HG03378 (cell line): ENCODE data around the gene RUNDC1.
"Not testable (repeated sequence)": the region's sequence is repeated elsewhere in the genome, so short reads cannot be mapped to it uniquely, and the experiment has no call there.

ENCODE experiments used
- ATAC-seq: cut with Tn5 transposase; IDR thresholded peaks from one replicate; pipeline ENCODE4 v1.9.1; 2021; ENCODE audit warnings: mild to moderate bottlenecking, moderate library complexity; ENCODE audit not compliant: unreplicated experiment

RUNDC1 gene

DNA sequence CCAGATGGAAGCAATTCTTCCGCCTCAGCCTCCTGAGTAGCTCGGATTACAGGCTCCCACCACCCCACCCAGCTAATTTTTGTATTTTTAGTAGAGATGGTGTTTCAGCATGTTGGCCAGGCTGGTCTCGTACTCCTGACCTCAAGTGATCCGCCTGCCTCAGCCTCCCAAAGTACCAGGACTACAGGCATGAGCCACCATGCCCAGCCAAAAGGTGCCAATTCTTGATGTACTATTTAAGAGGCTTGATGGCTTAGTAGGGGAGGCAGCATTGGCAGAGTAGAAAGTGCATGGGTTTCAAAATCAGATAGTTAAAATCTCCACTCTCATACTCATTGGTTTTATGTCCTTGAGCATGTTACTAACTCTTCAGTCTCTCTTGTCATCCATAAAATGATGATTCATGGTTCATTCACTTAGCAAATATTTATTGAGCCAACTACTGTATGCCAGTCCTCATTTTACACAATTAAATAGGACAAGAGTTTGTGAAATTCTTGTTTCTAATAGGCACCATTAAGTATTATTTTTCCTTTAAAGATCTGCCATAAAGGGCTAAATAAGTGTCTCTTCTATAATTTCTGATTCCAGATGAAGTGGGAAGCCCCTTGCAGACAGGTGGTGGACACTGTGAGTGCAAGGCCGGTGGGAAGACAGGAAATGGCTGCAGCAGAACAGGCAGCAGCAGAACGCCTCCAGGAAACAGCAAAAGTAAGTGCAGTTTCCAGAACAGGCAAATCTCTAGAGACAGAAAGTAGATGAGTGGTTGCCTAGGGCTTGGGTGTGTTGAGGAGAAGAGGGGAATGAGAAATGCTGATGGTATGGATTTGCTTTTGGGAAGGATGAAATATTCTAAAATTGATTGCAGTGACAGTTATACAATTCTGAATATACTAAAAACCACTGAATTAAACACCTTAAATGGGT, 9.6 kb downstream of the RUNDC1 start:
- no peak for ATAC-seq

DNA sequence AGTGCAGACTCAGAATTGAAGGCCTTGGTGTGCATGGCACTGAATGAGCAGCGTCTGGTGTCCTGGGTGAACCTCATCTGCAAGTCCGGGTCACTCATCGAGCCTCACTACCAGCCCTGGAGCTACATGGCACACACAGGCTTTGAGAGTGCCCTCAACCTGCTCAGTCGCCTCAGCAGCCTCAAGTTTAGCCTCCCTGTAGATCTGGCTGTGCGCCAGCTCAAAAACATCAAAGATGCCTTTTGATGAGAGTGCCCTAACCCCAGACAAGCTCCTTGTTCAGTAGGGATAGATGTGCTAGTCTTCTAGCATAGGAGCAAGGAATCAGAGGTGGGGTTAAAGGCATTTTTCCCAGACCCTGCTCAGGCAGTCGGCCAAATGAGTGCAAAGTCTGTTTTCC, 11.1 kb downstream of the RUNDC1 start:
- ATAC-seq = no peak

DNA sequence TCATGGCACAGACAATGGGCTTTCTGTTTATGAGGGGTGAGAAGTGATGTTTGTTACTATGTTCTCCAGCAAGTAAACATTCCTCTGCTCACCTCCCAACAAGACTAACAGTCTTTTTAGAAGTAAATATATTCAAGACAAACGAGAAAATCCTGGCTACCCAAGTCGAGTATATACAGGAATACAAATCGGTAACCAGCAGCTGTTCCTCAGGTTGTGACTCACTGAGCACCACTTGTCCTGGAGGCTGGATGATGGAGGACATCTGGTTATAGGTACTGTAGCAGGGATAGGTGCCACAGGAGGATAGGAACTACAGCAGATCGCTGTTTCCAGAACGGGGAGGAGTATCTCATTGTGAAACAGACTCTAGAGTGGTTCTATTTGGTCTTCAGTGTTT, 12.5 kb downstream of the RUNDC1 start:
- no peak for ATAC-seq

DNA sequence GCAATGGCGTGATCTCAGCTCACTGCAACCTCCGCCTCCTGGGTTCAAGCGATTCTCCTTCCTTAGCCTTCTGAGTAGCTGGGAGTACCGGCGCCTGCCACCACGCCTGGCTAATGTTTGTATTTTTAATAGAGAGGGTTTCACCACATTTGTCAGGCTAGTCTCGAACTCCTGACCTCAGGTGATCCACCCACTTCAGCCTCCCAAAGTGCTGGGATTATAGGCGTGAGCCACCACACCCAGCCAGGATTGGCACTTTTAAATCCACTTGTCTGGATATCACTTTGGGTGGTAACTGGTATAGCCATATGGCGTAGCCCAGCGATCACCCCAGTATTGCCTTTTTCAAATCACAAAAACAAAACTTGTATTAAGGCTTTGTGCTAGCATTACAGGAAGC, 13.5 kb downstream of the RUNDC1 start:
- ATAC-seq = not testable (repeated sequence)

DNA sequence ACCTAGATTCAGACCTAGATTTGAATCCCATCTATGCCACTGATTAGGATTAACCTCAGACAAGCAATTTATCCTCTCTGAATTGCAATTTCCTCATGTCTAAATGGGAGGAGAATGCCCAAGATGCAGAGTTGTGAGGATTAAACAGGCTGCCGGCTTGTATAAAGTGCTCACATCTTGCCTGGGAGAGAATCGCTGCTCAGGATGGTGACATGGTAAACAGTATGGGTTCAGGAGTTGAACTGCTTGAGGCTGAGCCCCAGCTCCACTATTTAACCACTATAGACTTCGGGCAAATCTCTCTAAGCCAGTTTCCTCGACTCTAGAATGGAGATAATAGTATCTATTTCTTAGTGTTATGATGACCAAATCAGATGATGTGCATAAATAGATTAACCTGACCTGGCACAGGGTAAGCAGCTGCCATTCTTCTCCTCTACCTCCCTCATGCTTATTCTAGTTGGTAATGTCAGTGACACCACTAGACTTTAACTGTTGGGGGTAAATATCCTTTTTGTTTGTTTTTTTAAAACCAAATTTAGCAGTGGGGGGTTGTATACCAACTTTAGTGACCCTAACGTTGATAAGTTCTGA, 17.1 kb downstream of the RUNDC1 start:
- ATAC-seq = no peak

DNA sequence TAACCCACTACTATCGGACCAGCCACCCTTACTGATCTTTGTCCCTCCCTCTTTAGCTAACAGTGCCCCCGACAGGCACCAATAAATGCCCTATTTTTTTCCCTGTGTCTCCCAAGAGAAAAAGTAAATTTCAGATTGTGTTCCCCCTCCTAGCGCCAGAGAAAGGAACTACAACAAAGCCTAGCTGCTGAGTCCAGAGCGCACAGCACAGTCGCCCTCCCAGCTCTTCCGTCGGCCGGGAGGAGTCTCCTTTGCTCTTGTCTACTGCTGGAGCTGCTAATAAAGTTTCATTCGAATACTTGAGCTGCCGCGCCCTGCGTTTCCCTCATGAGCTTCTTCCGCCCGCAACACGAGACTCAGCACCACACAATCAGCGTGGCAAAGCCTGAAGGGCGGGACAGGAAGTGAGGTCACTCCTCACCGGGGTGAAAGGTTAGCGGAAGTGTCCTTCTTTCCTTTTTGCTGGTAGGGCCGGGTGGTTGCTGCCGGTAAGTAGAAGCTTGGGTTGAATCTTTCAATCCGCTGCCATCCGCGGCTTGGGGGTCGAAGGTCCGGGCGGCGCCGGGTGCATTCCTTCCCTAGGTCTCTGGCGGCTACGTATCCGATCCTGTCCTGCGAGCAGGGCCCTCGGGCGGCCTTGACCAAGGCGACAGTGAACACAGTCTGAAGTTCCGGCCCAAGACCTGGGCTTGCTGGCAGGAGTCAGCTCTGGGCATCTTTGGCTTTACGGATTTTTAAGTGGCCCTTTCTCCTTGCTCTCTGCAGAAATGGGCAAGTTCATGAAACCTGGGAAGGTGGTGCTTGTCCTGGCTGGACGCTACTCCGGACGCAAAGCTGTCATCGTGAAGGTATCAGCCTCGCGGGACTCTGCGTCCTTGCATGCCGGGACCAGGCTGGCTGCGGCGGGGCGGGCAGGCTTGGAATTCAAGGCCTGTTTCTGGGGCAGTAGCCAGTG, 17.9 kb downstream of the RUNDC1 start, which contains the start of gene RPL27:
RPL27 (plus strand) TSS at position 436 of the 955 bp plus-strand sequence; CDS start at position 768, 332 bp downstream.
- ATAC-seq = peak; percentile 77

DNA sequence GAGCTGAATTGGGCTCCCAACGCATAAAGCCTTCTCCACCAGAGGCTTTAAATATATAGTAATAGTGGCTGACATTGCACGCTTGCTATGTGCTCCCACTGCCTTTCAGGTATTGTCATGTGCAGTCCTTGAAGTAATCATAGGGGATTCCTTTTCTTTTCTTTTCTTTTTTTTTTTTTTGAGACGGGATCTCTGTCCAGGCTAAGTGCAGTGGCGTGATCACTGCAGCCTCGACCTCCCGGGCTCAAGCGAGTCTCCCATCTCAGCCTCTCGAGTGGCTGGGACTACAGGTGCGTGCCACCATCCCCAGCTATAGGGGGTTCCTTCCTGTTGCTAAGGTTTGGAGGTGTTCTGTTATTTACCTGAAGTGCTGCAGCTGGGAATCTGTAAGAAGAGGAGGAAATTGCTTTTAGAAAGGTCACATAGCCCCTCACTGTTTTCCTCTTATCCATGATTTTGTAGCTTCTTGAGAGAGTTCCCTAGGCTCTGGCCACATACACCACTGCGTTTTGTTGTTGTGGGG, 18.7 kb downstream of the RUNDC1 start:
- ATAC-seq = no peak

DNA sequence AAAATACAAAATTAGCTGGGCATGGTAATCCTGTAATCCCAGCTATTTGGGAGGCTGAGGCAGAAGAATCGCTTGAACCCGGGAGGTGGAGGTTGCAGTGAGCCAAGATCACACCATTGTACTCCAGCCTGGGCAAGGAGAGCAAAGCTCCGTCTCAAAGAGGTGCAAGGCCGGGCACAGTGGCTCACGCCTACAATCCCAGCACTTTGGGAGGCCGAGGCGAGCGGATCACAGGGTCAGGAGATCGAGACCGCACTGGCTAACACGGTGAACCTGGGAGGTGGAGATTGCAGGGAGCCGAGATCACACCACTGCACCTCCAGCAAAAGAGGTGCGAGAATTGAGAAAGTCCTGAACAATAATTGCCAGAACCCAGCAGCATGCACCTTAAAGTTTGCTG, 20.5 kb downstream of the RUNDC1 start:
- not testable (repeated sequence) for ATAC-seq

DNA sequence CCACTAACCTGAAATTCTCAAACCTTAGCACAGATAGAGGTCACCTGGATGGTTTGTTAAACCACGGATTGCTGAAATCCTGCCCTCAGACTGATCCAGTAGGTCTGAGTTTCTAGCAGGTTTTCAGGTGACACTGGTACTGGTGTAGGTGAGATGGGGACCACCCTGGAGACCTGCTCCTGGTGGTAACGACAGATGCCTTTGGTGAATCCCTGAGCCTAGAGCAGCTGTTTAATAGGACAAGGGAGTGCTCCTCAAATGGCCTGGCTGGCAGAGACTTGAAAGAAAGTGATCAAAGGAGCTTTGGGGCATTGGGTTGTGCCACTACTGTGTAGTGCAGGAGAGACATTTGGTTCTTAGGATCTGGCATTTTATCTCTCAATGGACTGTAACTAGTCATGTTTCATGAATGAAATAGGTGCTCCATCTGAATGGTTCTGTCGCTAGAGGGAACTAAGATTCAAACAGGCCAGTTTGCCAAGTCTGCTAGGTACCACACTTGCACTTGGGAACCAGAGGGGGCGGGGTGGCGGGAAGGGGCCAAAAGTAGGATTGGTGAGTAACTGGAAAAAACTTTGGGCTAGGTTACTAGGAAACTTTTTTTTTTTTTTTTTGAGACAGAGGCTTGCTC, 23.3 kb downstream of the RUNDC1 start:
- ATAC-seq = no peak

DNA sequence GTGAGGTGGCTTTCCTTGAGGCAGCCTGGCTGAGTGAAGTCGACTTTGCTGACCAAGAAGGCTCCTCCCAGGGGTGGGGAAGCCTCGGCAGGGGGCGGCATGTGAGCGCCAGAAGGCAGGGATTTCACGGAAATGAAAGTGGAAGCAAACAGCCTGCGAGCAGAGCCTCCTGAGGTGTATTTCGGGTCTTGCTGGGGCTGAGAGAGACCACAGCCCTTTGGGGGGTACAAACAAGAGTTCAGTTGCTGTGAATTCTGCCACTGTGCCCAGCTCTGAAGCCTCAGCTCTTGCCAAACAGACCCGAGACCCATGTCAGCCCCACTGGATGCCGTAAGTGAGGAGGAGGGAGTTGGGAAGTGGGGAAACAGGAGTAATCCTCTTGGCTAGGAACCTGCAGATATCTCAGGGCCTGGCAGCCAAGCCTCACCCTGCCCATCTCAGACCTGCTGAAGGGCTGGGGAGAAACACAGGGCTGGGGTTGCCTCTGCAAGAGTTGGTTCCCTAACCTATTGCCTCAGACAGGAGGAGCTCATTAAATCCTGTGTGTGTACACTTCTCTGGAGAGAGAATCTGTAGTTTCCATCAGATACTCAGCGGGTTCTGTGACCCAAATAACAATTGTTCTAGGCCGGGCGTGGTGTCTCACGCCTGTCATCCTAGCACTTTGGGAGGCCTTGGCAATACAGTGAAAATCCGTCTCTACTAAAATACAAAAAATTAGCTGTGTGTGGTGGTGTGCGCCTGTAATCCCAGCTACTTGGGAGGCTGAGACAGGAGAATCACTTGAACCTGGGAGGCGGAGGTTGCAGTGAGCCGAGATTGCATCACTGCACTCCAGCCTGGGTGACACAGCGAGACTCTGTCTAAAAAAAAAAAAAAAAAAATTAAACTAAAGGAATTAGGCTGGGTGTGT, 26.5 kb downstream of the RUNDC1 start, which contains the start of gene IFI35:
IFI35 (plus strand) TSS at position 146 of the 913 bp plus-strand sequence; CDS start at position 310, 164 bp downstream.
- ATAC-seq = no peak

DNA sequence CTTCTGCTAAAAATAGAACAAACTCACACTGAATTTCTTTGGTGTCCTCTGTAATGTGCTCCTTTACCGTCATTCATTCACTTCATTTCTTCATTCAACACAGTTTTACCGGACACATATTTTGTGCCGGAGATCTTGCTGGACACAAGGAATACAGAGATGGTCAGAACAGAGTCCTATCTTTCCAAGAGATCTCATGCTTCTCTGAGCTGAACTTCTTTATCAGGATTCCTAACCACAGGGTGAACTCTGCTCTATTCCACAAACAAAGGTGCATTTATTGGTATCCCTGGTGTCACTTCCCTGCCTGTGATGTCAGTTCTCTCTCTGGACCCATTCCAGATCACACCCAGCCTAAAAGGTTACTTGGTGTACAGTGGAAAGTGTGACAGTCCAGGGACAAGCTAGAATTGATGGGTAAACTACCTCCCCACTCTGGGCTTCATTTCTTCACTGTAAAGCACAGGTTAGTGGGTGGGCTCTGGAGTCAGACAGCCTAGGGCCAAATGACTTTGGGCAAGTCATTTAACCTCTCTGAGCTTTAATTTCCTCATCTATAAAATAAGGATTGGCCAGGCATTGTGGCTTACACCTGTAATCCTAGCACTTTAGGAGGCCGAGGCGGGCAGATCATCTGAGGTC, 30.4 kb downstream of the RUNDC1 start:
- ATAC-seq = no peak

DNA sequence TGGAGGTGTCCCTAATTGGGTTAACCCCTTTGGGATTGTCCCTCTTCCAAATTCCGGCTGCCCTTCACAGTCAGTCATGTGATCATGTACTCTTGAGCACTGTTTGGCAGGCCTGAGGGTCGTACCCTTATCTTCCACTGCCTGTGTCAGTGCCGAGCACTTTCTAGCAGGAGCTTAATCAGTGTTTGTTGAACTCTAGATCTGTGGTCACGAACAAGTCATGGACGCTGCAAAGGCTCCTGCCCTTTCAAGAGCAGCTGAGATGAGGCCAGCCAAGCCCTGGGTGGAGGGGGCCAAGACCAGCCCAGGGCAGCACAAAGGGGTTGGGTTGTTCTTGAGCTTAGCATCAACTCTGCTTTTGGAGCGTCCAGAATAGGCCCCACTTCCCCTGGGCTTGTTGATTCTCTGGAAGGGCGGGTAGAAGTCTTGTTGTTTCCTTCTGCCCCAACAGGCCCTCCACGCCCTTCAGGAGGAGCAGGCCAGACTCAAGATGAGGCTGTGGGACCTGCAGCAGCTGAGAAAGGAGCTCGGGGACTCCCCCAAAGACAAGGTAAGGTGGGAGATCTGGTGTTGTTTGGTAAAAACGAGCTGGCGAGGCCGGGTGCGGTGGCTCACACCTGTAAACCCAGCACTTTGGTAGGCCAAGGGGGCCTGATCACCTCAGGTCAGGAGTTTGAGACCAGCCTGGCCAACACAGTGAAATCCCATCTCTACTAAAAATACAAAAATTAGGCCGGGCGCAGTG, 31.5 kb downstream of the RUNDC1 start:
- no peak for ATAC-seq

DNA sequence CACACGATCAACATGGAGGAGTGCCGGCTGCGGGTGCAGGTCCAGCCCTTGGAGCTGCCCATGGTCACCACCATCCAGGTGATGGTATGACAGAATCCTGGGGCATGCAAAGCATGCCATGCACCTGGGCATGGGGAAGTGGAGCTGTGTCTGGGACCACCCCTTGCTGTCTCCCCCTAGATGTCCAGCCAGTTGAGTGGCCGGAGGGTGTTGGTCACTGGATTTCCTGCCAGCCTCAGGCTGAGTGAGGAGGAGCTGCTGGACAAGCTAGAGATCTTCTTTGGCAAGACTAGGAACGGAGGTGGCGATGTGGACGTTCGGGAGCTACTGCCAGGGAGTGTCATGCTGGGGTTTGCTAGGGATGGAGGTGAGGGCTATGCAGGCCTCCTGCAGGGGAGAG, 32.9 kb downstream of the RUNDC1 start:
- no peak for ATAC-seq

DNA sequence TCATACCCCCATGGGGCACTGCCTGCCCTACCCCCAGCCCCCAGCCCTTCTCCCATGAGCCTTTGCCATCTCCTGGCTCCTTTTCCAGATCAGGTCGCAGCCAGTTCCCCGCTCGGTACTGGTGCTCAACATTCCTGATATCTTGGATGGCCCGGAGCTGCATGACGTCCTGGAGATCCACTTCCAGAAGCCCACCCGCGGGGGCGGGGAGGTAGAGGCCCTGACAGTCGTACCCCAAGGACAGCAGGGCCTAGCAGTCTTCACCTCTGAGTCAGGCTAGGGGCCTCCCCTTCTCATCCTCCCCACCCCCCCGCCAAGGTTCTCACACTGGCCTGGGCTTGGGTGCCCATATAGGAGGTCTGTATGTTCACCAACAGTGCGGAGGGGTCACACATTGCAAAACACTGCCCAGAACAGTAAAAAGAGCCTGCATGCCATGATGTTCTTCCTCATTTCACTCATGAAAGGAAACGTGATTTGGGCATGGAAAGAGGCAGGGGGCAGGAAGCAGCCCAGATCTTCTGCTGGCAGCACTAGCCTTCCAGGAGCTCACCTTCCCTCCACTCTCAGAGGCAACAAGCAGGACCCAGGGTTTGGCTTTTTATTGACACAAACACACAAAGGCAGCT, 33.8 kb downstream of the RUNDC1 start:
- ATAC-seq = no peak

DNA sequence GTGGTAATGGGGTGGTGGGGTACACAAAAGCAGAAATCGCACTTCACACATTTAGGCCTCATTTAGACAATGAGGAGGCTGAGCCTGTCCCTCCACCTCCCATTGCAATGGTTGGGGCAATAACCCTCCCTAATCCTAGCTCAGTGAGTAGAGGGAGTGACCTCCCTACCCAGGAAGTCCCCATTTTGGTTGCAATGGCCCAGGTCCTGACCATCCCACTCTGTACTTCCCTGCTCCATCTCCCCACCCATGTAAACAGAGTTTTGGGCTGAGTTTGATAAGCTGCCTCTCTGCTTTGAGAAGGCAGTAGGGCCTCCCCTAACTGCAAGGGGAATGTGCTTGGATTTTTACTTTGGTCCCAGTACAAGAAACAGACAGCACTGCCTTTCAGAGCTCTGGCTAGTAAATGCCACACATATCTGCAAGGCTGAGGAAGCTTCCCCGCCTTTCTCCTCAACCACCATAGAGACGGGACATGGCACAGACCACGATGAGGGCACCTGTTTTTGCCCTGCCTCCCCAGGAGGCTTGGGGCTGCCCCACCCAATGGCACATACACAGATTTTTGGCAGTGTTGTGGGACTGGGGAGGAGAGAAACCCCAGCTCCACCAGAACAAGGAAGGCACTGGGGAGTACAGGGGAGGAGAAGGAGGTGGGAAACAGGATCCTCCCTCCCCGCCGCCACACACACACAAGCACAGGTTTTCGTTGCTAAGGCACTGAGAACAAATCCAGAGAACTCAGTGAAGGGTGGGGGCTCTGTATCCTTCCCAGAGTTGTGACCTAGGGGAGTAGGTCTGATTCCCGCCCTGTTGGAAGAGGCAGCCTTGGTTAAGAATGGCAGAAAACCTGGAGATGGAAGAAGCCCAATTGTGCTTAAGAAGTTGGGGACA, 34.5 kb downstream of the RUNDC1 start:
- ATAC-seq = no peak

DNA sequence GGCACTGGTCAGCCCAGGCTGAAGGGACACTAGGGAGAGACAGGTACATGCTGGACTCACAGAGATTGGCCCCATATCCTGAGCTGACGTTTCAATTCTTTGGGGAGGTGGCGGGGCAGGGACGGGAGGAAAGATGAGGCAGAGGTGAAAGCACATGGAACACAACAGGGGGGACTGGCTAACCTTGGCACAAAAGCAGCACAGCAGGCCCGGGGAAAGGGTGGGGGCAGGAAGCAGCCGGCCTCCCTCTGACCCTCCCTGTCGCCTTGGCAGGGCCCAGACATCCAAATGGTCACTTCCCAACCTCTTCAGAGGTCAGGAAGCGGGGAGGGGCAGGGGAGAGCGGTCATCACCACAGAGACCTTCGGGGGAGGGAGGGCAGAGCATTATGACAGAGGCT, 35.2 kb downstream of the RUNDC1 start:
- ATAC-seq = no peak

DNA sequence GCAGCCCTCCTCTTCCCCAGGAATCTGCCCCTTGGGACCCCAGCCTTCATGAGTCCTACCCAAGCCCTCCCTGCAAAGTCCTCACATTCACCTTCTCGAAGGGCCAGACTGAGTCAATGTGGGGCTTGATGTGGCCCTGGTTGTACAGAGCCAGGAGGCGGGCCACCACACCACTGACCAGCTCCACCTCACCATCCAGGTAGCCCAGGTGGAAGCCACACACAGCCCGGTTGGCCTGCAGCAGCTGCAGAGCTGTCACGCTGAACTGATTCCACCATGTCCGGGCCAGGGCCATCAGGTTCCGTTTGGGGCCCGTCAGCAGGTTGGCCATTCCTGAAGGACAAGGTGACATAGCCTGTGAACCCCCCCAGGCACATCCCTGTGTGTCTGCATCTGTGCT, 35.9 kb downstream of the RUNDC1 start:
- no peak for ATAC-seq
